Gastrocnemius medialis (tissue), 4 donors: ENCODE results near the gene TRPC4. TPM values are rescaled to one million over a fixed set of nuclear protein-coding genes. Genes with fewer than 3 reads are reported as not detected.

Source experiments
- ATAC-seq, 2 donors: fragments of 150-250 bp; one replicate each; pipeline ENCODE4 v1.9.1; 2016
- DNase-seq, 2 donors: peaks; one replicate each; pipeline ENCODE4 v3.0.0-alpha.2; 2019
- H3K27ac ChIP-seq, 4 donors: fragments of 200-600 bp; sonication (generic); 1 replicate in 1 of 4; 2 replicates in 3 of 4; pipeline ENCODE4 v1.5.1; 2016 to 2018; ENCODE audit warnings: mild to moderate bottlenecking in 2 of 4, moderate library complexity in 1 of 4
- H3K27me3 ChIP-seq, 3 donors: fragments of 200-600 bp; sonication (generic) in 2 of 3; 1 replicate in 1 of 3; 2 replicates in 2 of 3; pipeline versions ENCODE4 v1.5.1 to v1.6.0; 2016 to 2019; ENCODE audit warnings: mild to moderate bottlenecking in 1 of 3, moderate library complexity in 1 of 3
- H3K36me3 ChIP-seq, 2 donors: fragments of 200-600 bp; sonication (generic) in 1 of 2; one replicate each; pipeline ENCODE4 v1.5.1; 2017 to 2018
- H3K4me1 ChIP-seq, 2 donors: fragments of 200-600 bp; sonication (generic) in 1 of 2; one replicate each; pipeline ENCODE4 v1.5.1; 2016 to 2017; ENCODE audit warnings: mild to moderate bottlenecking in 2 of 2
- H3K4me3 ChIP-seq, 4 donors: fragments of 200-600 bp; sonication (generic) in 3 of 4; 1 replicate in 1 of 4; 2 replicates in 3 of 4; pipeline ENCODE4 v1.5.1; 2016 to 2019; ENCODE audit warnings: mild to moderate bottlenecking in 2 of 4
- H3K9me3 ChIP-seq, 3 donors: fragments of 200-600 bp; sonication (generic) in 2 of 3; 1 replicate in 1 of 3; 2 replicates in 2 of 3; pipeline ENCODE4 v1.5.1; 2016 to 2019
- CTCF ChIP-seq, 5 experiments: fragments of 450-650 bp in 3 of 5; fragments of 200-600 bp in 2 of 5; sonication (generic) in 2 of 5; IDR thresholded peaks in 4 of 5; conservative IDR thresholded peaks in 1 of 5; 1 replicate in 4 of 5; 2 replicates in 1 of 5; pipeline ENCODE4 v1.5.1; 2016 to 2019; ENCODE audit warnings: antibody characterized with exemption in 5 of 5, mild to moderate bottlenecking in 3 of 5, moderate library complexity in 3 of 5
- POLR2A ChIP-seq, 2 donors: fragments of 450-650 bp; IDR thresholded peaks; one replicate each; pipeline ENCODE4 v1.6.1; 2017; ENCODE audit warnings: antibody characterized with exemption in 2 of 2, mild to moderate bottlenecking in 2 of 2, moderate library complexity in 2 of 2
- in situ Hi-C, 4 donors: fragments of 200-750 bp; cut with MboI; loops; one replicate each; pipeline versions ENCODE4 v1.15.0 to v1.8.0; 2017; ENCODE audit warnings: low sequenced_read_pairs in 4 of 4
- intact Hi-C: fragments of 100-400 bp; cut with DNase I; formaldehyde crosslinking; loops from one replicate; pipeline ENCODE4 v1.15.1; 2023; ENCODE audit warnings: low total_unique reads
- total RNA-seq, 4 donors: library from RNA; depleted of rRNA; stranded (reverse); fragments of >200 nt; gene quantifications; one replicate each; pipeline versions ENCODE4 v1.1.0 to v1.2.3, GENCODE V29; 2016

The TRPC4 gene
- total RNA-seq = under 1 TPM in 3 of 4 donors, not detected in 1; 0.20 to 0.75 (median 0.27) TPM

GRCh38 chr13:37869756-37870488, at the start of gene TRPC4:
TRPC4 (minus strand) TSS chr13:37869772; CDS start chr13:37783333, 86,439 bp downstream.
- peak within 1 kb of the TSS in 3 of 4 donors; percentile 9 to 48 (median 38) for H3K27ac ChIP-seq
- ATAC-seq (no peak), DNase-seq (no peak)
- in situ Hi-C loops = no loop called here
- no peaks in the 10 kb centered on the region for H3K4me1 ChIP-seq
- intact Hi-C loops = no loop called here
- TF ChIP-seq CTCF (IDR thresholded peaks at IDR 0.05 in 4 of 5, conservative IDR thresholded peaks at IDR 0.05 in 1 of 5) (peak in 1 of 5 experiments; percentile 9), POLR2A (IDR thresholded peaks at IDR 0.05) (no peak)
- H3K36me3 ChIP-seq = no peaks in the 10 kb centered on the region
- H3K27me3 ChIP-seq = peaks cover 23 to 31% (median 30%) of the 10 kb centered on the region in 3 donors
- H3K9me3 ChIP-seq = no peaks in the 10 kb centered on the region
- H3K4me3 ChIP-seq = peak within 1 kb of the TSS; percentile 31 to 58 (median 50)

- intact Hi-C loops = no loop called here
- H3K36me3 ChIP-seq = no peaks in the 10 kb centered on the region
- no peaks in the 10 kb centered on the region for H3K27me3 ChIP-seq
- no peak overlapping the region for H3K27ac ChIP-seq
- H3K9me3 ChIP-seq = no peaks in the 10 kb centered on the region
- in situ Hi-C loops = no loop called here
- ATAC-seq (no peak), DNase-seq (no peak)
- TF ChIP-seq POLR2A (IDR thresholded peaks at IDR 0.05) (no peak), CTCF (IDR thresholded peaks at IDR 0.05 in 4 of 5, conservative IDR thresholded peaks at IDR 0.05 in 1 of 5) (no peak)
- no peaks in the 10 kb centered on the region for H3K4me1 ChIP-seq
- no peak overlapping the region for H3K4me3 ChIP-seq
These were observed 49.2 kb upstream of the TRPC4 start for GRCh38 chr13:37918751-37919150.

- no peak for TF ChIP-seq POLR2A (IDR thresholded peaks at IDR 0.05)
- no peak for TF ChIP-seq CTCF (IDR thresholded peaks at IDR 0.05 in 4 of 5, conservative IDR thresholded peaks at IDR 0.05 in 1 of 5)
- H3K36me3 ChIP-seq = no peaks in the 10 kb centered on the region
- no peak overlapping the region for H3K4me3 ChIP-seq
- intact Hi-C loops = no loop called here
- in situ Hi-C loops = no loop called here
- no peaks in the 10 kb centered on the region for H3K4me1 ChIP-seq
- ATAC-seq (no peak), DNase-seq (no peak)
- H3K27ac ChIP-seq = no peak overlapping the region
- H3K9me3 ChIP-seq = no peaks in the 10 kb centered on the region
- H3K27me3 ChIP-seq = no peaks in the 10 kb centered on the region
These were observed 48.6 kb upstream of the TRPC4 start for GRCh38 chr13:37918116-37918714.

GRCh38 chr13:37914781-37915391, 45.3 kb upstream of the TRPC4 start:
- Histone ChIP-seq H3K9me3 (no peaks in the 10 kb centered on the region), H3K27ac (no peak overlapping the region), H3K36me3 (no peaks in the 10 kb centered on the region), H3K4me3 (no peak overlapping the region), H3K27me3 (no peaks in the 10 kb centered on the region), H3K4me1 (no peaks in the 10 kb centered on the region)
- in situ Hi-C loops = no loop called here
- intact Hi-C loops = no loop called here
- DNase-seq (no peak), ATAC-seq (no peak)
- TF ChIP-seq POLR2A (IDR thresholded peaks at IDR 0.05) (no peak), CTCF (IDR thresholded peaks at IDR 0.05 in 4 of 5, conservative IDR thresholded peaks at IDR 0.05 in 1 of 5) (no peak)
